Calu3 (cell line): ENCODE measurements around the gene GNB1L. TPM values are rescaled to one million over a fixed set of nuclear protein-coding genes. Genes with fewer than 3 reads are reported as not detected.

Source experiments
- BruUV-seq: library from RNA; stranded (reverse); fragments of 400-500 nt; replicated peaks from 2 replicates; lab custom pipeline; 2021; lab: Mats Ljungman, UMichigan
- CTCF ChIA-PET: fragments of 300-600 bp; sonication (Branson Sonifier 250); formaldehyde crosslinking; loops from one replicate; lab custom pipeline; 2022; ENCODE audit warnings: antibody characterized with exemption; lab: Charles Lee
- DNase-seq: peaks from one replicate; pipeline ENCODE4 v3.0.0; 2022
- H3K27ac Mint-ChIP-seq: one replicate; pipeline ENCODE4 v1.8.0; 2022; ENCODE audit warnings: mixed read lengths; ENCODE audit not compliant: unreplicated experiment
- H3K27me3 Mint-ChIP-seq: one replicate; pipeline ENCODE4 v1.8.0; 2022; ENCODE audit warnings: mixed read lengths; ENCODE audit not compliant: unreplicated experiment
- H3K36me3 Mint-ChIP-seq: one replicate; pipeline ENCODE4 v1.8.0; 2022; ENCODE audit warnings: mild to moderate bottlenecking, moderate library complexity, mixed read lengths; ENCODE audit not compliant: insufficient read depth, unreplicated experiment
- H3K4me1 Mint-ChIP-seq: one replicate; pipeline ENCODE4 v1.8.0; 2022; ENCODE audit warnings: mild to moderate bottlenecking, low read depth, mixed read lengths; ENCODE audit not compliant: unreplicated experiment
- H3K4me3 Mint-ChIP-seq: one replicate; pipeline ENCODE4 v1.8.0; 2022; ENCODE audit warnings: mild to moderate bottlenecking, low read depth, moderate library complexity, mixed read lengths; ENCODE audit not compliant: unreplicated experiment
- H3K9me3 Mint-ChIP-seq: one replicate; pipeline ENCODE4 v1.8.0; 2022; ENCODE audit warnings: low read depth, mixed read lengths; ENCODE audit not compliant: unreplicated experiment
- CTCF ChIP-seq: fragments of 200-600 bp; IDR thresholded peaks from one replicate; pipeline ENCODE4 v1.8.0; 2022; ENCODE audit warnings: antibody characterized with exemption; ENCODE audit not compliant: unreplicated experiment
- intact Hi-C: fragments of 100-400 bp; cut with micrococcal nuclease; formaldehyde crosslinking; loops from one replicate; pipeline ENCODE4 v1.10.0; 2022; ENCODE audit not compliant: unreplicated experiment
- total RNA-seq: library from RNA; stranded (reverse); gene quantifications from 2 replicates; pipeline ENCODE4 v1.2.3, GENCODE V29; 2022

The GNB1L gene
- total RNA-seq, 1 experiment from 2014 or later: 13.0 TPM

GRCh38 chr22:19809741-19810140, 44.9 kb downstream of the GNB1L start:
- no peak for TF ChIP-seq CTCF
- H3K4me1 Mint-ChIP-seq: peaks cover 19% of the 10 kb centered on the region
- no peaks in the 10 kb centered on the region for H3K9me3 Mint-ChIP-seq
- BruUV-seq: no TSS peak
- H3K27me3 Mint-ChIP-seq: no peaks in the 10 kb centered on the region
- DNase-seq: no peak
- no peak overlapping the region for H3K27ac Mint-ChIP-seq
- CTCF ChIA-PET: no interaction called here
- intact Hi-C loops: no loop called here
- H3K36me3 Mint-ChIP-seq: peaks cover 18% of the 10 kb centered on the region
- H3K4me3 Mint-ChIP-seq: no peak overlapping the region

GRCh38 chr22:19808873-19809478, 45.7 kb downstream of the GNB1L start:
- Mint-ChIP-seq H3K4me1 (peaks cover 19% of the 10 kb centered on the region), H3K4me3 (no peak overlapping the region), H3K27ac (no peak overlapping the region), H3K9me3 (no peaks in the 10 kb centered on the region), H3K36me3 (peaks cover 18% of the 10 kb centered on the region), H3K27me3 (no peaks in the 10 kb centered on the region)
- TF ChIP-seq CTCF: no peak
- intact Hi-C loops: no loop called here
- CTCF ChIA-PET: no interaction called here
- DNase-seq: no peak
- no TSS peak for BruUV-seq

- no peak overlapping the region for H3K27ac Mint-ChIP-seq
- H3K36me3 Mint-ChIP-seq: peaks cover 18% of the 10 kb centered on the region
- TF ChIP-seq CTCF: no peak
- no peaks in the 10 kb centered on the region for H3K27me3 Mint-ChIP-seq
- H3K4me1 Mint-ChIP-seq: peaks cover 19% of the 10 kb centered on the region
- no TSS peak for BruUV-seq
- intact Hi-C loops: loop anchor here (2.0 kb wide), 1 partner anchor 47 kb away; the partner anchor contains the start of genes GNB1L and RTL10
- CTCF ChIA-PET: no interaction called here
- no peaks in the 10 kb centered on the region for H3K9me3 Mint-ChIP-seq
- H3K4me3 Mint-ChIP-seq: no peak overlapping the region
- DNase-seq: no peak
These were observed 46.5 kb downstream of the GNB1L start for GRCh38 chr22:19807914-19808872.

GRCh38 chr22:19807161-19807913, 47.3 kb downstream of the GNB1L start:
- Mint-ChIP-seq H3K27ac (no peak overlapping the region), H3K9me3 (no peaks in the 10 kb centered on the region), H3K27me3 (no peaks in the 10 kb centered on the region), H3K4me3 (no peak overlapping the region), H3K36me3 (peaks cover 18% of the 10 kb centered on the region), H3K4me1 (peaks cover 19% of the 10 kb centered on the region)
- intact Hi-C loops: loop anchor here (2.0 kb wide), 1 partner anchor 47 kb away; the partner anchor contains the start of genes GNB1L and RTL10
- CTCF ChIA-PET: no interaction called here
- no peak for TF ChIP-seq CTCF
- no TSS peak for BruUV-seq
- DNase-seq: no peak
